H7 (cell line): ENCODE data around the gene ZACN. TPM values are rescaled to one million over a fixed set of nuclear protein-coding genes. Genes with fewer than 3 reads are reported as not detected.

Experiments
- DNase-seq: peaks from one replicate; pipeline ENCODE4 v3.0.0; 2012
- H3K27me3 ChIP-seq: 2 replicates; pipeline ENCODE4 v1.6.0; 2011; ENCODE audit warnings: mild to moderate bottlenecking, low read length; ENCODE audit not compliant: control insufficient read depth, insufficient read depth
- H3K36me3 ChIP-seq: replicated peaks from 2 replicates; pipeline ENCODE4 v1.5.1; 2011; ENCODE audit warnings: low read length; ENCODE audit not compliant: control insufficient read depth, insufficient read depth
- H3K4me3 ChIP-seq: 2 replicates; pipeline ENCODE4 v1.5.1; 2011; ENCODE audit warnings: low read depth, mild to moderate bottlenecking, control low read depth, low read length, moderate library complexity; ENCODE audit not compliant: insufficient read depth
- total RNA-seq: library from RNA; depleted of rRNA; stranded (reverse); fragments of >200 nt; shearing (Covaris generic); gene quantifications from 2 replicates; pipeline ENCODE4 v1.2.3, GENCODE V29; 2014

Gene ZACN
- total RNA-seq, 1 experiment from 2014 or later, result 0.59 TPM

DNA sequence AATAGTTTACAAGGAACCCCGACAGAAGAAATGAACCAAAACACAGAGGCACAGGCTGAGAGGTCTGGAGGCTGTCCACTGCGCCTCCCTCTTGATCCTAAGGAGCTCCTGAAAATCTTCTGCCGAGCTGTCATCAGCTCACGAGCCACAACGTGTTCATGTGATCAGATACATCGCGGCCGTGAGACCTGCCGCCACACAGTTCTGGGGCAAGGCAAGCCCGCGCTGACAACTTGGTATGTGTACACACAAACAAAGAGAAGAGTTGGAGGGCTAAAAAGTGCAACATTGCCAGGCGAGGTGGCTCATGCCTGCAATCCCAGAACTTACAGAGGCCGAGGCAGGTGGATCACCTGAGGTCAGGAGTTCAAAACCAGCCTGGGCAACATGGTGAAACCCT, 17.0 kb downstream of the ZACN start:
- DNase-seq, result peak; percentile 9
- Histone ChIP-seq H3K27me3 (no peaks in the 10 kb centered on the region), H3K36me3 (peaks cover 25% of the 10 kb centered on the region), H3K4me3 (no peak overlapping the region)

DNA sequence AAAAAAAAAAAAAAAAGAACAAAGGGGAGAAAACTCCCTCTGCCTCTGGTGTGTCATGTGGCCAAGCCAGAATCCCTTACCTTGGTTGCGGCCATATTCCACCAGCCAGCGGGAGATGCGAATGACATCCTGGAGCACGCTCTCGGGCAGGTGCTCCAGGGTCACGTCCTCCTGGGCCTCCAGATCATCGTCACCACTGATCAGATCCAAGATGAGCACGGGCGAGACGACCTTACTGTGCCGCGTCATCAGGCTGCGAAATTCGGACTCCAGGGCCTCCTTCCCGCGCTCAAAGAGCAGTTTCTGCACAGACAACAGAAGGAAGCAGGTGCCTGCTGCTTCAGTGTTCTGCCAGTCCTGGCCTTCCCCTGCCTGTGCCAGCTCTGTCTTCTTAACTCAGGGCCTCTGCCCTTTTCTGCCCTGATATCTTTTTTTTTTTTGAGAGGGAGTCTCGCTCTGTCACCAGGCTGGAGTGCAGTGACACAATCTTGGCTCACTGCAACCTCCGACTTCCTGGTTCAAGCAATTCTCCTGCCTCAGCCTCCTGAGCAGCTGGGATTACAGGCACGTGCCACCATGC, 18.8 kb downstream of the ZACN start:
- peaks cover 34% of the 10 kb centered on the region for H3K36me3 ChIP-seq
- no peaks in the 10 kb centered on the region for H3K27me3 ChIP-seq
- no peak overlapping the region for H3K4me3 ChIP-seq
- DNase-seq, result no peak

DNA sequence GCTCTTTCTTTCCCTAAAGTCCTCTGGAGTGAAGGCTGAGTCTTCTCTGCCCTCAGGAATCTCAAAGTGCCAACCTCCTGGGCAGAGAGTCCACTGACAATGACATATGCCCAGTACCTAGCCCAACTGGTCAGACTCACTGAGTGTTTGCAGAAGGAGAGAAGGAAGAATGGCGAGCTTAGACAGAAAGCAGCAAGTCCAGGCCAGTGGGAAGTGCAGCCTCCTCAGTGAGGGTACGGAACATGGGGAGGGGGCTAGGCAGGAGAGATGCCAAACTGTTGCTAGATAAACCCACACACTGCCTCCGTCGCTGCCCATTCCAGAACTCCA, 23.9 kb downstream of the ZACN start:
- Histone ChIP-seq H3K27me3 (no peaks in the 10 kb centered on the region), H3K36me3 (peaks cover 16% of the 10 kb centered on the region), H3K4me3 (peak overlapping the region; percentile 89)
- DNase-seq, result no peak

DNA sequence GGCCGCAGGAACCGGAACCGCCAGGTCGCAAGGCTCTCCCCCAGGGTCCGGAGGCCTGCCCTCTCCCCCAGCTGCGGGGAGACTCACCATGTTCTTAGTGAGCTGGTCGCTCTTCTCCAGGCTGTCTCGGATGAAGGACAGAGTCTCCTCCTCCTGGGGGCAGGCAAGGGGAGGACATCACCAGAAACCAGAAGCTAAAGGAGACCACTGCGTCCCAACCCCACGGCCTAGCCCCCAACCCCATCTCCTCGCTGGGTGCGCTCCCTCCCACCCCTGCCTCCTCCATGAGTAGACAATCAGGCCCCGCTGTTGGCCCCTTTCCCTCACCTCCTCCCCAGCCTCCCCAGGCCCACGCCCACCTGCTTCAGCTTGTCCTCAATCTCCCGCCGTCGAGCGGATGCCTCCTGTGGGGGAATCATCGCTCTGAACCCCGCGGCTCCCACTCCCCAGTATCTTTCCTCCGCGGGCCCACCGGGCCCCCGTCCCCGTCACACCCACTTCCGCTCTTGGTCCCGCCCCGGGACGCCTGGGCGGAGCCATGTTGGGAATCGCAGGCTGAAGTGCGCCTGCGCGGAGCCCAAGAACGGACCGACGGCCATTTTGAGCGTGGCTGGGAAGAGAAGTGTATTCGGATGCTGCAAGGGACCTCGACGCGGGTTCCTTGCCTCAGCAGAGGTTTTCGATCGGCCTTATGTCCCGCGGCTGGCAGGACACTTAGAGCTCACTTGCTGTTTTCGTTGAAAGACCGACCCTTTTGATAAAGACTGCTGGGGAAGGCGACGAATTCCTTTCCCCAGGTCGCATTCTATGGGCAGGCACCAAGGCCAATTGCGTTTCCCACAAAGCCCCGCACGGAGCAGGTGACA, 24.5 kb downstream of the ZACN start, which contains the start of gene EXOC7:
Gene EXOC7, minus strand, starts transcription at position 514 of the 866 bp plus-strand sequence. Its CDS starts 95 bp downstream, at position 419.
- DNase-seq, result peak; percentile 99
- peaks cover 16% of the 10 kb centered on the region for H3K36me3 ChIP-seq
- H3K4me3 ChIP-seq, result peak within 1 kb of the TSS; percentile 89
- no peaks in the 10 kb centered on the region for H3K27me3 ChIP-seq

DNA sequence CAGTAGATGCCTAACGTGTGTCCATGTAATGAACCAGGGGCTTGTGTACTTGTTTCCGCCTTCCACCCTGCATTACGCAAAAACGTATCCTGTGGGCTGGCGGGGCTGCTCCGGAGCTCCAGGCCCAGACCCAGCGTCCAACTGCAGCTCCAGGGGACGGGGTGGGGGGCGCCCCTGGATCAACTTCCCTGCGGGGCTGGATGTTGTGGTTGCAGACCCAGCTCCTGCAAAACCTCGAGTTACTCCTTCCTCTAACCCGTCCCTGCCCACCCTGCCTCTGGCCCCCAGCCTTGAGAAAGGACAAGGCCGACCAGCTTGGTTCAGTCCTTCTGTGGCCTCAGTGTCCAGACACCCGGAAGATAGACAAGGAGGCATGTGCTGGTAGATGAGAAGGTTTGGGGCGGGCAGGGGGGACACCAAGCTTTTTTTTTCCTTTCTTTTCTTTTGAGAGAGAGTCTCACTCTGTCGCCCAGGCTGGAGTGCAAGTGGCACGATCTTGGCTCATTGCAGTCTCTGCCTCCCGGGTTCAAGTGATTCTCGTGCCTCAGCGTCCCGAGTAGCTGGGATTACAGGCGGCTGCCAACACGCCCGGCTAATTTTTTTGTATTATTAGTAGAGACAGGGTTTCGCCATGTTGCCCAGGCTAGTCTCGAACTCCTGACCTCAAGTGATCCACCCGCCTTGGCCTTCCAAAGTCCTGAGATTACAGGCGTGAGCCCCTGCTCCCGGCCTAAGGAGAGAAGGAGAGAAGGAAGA, 25.3 kb downstream of the ZACN start:
- peak; percentile 59 for DNase-seq
- Histone ChIP-seq H3K4me3 (peak overlapping the region; percentile 89), H3K36me3 (peaks cover 16% of the 10 kb centered on the region), H3K27me3 (no peaks in the 10 kb centered on the region)

DNA sequence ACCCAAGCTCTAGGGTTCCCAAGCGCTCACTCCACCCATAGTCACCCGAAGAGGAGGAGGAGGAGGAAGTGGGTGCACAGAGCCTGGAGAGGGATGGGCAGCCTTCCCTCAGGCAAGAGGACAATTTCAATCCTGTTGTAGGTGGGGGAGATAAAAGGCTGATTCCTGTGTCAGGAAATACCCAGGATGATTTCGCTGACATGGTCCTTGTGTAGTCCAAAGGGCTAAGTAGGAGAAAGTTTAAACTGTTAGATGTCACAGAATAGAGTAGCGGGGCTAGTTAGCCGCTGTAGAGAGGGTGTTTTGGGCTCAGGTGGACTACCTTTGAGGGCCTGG, 25.9 kb downstream of the ZACN start:
- DNase-seq, result peak; percentile 14
- Histone ChIP-seq H3K4me3 (no peak overlapping the region), H3K27me3 (no peaks in the 10 kb centered on the region), H3K36me3 (peaks cover 12% of the 10 kb centered on the region)

DNA sequence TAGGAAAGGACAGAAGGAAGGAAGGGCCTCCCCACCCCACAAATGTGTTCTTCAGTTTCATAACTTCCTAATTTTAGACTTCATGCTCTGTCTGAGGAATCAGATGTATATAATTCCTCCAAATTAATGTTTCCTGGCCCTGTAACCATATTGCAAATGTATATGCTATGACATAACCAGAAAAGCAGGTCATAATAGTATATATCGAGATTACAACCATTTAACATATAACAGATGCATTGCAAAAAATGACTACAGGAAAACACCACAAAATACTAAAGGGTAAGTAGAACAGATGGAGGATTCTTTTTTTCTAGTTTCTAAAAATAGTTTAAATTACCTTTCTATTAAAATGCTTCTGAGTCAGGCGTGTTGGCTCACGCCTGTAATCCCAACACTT, 27.7 kb downstream of the ZACN start:
- no peak for DNase-seq
- Histone ChIP-seq H3K27me3 (no peaks in the 10 kb centered on the region), H3K36me3 (peaks cover 4% of the 10 kb centered on the region), H3K4me3 (no peak overlapping the region)

DNA sequence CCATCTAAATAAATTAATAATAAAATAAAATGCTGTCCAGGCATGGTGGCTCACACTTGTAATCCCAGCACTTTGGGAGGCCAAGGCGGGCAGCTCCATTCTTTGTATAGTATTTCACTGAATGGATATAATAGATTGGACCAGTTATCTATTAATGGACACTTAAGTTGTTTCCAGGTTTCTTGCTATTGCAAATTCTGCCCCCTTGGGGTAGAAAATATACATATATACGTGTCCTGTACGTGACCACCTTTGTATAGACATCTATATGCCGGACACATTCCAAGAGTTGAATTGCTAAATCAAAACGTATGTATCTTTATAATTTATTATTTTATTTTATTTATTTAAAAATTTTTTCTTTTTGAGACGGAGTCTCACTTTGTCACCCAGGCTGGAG, 28.5 kb downstream of the ZACN start:
- no peak overlapping the region for H3K4me3 ChIP-seq
- no peaks in the 10 kb centered on the region for H3K27me3 ChIP-seq
- no peaks in the 10 kb centered on the region for H3K36me3 ChIP-seq
- no peak for DNase-seq

DNA sequence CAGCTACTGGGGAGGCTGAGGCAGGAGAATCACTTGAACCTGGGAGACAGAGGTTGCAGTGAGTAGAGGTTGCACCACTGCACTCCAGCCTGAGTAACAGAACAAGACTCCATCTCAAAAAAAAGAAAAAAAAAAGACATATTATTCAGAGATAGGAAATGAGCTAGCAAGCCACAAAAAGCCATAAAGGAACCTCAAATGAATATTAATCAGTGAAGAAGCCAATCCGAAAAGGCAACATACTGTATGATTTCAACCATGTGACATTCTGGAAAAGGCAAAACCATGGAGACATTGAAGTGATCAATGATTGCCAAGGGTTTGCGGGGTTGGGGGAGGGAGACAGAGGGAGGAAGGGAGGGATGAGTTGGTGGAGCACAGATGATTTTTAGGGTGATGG, 33.0 kb downstream of the ZACN start:
- no peaks in the 10 kb centered on the region for H3K27me3 ChIP-seq
- no peak for DNase-seq

DNA sequence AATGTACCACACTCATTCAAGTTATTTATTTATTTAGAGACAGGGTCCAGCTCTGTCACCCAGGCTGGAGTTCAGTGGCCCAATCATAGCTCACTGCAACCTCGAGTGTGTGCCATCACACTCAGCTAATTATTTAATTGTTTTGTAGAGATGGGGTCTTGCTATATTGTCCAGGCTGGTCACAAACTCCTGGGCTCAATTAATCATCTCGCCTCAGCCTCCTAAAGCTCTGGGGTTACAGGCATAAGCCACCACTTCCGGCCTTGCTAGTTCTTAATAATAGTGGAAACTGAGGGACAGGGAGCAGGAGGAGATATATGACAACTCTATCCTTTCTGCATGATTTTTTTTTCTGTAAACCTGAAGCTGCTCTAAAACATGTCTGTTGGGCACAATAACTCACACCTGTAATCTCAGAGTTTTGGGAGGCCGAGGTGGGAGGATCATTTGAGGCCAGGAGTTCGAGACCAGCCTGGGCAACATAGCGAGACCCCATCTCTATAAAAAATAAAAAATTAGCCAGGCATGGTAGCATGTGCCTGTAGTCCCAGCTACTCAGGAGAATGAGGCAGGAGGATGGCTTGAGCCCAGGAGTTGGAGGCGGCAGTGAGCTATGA, 36.3 kb downstream of the ZACN start:
- Histone ChIP-seq H3K36me3 (no peaks in the 10 kb centered on the region), H3K4me3 (no peak overlapping the region), H3K27me3 (no peaks in the 10 kb centered on the region)
- DNase-seq, result no peak

More for the DNA sequence above, 33.0 kb downstream of the ZACN start:
- H3K36me3 ChIP-seq, result no peaks in the 10 kb centered on the region
- H3K4me3 ChIP-seq, result no peak overlapping the region

DNA sequence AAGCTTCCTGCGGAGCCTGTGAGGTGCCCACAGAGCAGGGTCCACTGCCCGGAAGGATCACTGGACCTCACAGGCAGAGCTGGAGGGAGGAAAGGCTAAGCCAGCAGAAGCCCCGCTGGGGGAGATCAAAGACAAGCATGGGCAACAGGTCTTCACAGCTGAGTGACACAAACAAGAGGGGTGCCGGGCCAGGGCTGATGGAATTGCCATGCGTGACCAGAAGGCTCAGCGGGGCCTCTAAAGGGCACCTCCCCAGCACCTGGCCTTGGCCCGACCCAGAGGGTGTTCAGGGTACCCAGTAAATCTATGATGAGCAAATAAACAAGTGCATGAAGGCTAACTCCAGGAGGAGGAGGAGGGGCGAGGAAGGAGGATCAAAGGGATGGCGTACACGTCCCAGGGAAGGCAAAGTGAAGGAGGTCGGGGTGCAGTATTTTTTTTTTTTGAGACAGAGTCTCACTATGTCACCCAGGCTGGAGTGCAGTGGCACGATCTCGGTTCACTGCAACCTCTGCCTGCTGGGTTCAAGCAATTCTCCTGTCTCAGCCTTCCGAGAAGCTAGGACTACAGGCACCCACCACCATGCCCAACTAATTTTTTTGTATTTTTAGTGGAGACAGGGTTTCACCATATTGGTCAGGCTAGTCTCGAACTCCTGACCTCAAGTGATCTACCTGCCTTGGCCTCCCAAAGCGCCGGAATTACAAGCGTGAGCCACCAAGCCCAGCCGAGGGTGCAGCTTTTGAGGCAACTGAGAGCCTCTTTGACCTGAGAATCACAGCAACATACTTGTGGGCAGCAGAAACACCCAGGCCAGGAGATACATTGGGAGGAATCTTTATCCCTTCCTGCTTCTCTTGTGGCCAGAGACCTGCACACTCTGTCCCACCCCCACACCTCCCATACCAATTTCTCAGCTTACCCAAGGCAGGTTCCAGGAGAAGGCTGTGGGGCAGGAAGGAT, 40.7 kb downstream of the ZACN start:
- DNase-seq, result peak; percentile 45

DNA sequence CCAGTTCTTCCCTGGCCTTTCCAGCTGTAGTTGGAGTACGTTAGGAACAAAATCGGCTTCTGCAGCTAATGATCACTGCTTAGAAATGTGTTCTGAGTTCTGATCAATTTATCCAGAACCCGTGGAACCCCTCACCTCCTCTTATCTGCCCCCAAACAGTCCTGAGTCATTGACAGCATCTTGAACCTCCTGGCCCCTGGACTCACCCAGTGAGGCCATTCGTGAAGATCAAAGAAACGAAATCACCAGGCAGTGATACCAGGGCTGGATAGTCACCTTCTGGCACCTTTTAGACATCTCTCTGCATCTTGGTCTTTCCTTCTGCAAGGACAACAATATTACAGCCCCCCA, 41.7 kb downstream of the ZACN start:
- no peak for DNase-seq
- Histone ChIP-seq H3K4me3 (no peak overlapping the region), H3K36me3 (no peaks in the 10 kb centered on the region), H3K27me3 (peaks cover 2% of the 10 kb centered on the region; the same call in 1 of the 2 replicates)

More for the DNA sequence above, 40.7 kb downstream of the ZACN start:
- Histone ChIP-seq H3K27me3 (peaks cover 2% of the 10 kb centered on the region; the same call in 1 of the 2 replicates), H3K36me3 (no peaks in the 10 kb centered on the region), H3K4me3 (no peak overlapping the region)

DNA sequence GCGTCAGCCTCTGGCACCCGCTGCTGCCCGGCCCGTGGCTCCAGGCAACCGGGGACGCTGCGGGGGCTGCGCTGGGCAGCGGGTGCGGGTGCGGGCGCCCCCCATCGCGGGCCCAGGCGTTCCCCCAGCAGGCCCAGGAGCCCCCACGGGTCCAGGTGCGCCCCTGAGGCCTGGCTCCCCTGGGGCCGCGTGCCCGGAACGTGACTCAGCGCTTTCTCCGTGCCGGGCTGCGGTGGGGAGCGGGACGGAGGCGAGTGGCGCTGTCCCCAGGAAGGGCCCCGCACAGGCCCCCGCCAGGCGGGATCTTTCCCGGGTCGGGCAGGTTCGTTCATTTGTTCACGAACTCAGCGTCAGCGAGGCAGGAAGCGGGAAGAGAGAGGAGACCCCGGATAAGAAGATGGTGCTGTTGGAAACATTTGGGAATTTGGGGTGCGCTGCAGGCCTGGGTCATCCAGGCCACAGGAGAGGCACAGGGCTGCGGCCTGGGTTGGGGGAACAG, 43.0 kb downstream of the ZACN start:
- Histone ChIP-seq H3K27me3 (peaks cover 2% of the 10 kb centered on the region; the same call in 1 of the 2 replicates), H3K4me3 (peak overlapping the region; percentile 35; the same call in 1 of the 2 replicates), H3K36me3 (no peaks in the 10 kb centered on the region)
- DNase-seq, result peak; percentile 91
